Activated CD8-positive, alpha-beta memory T cell treated with anti-CD3 and anti-CD28 coated beads, Interleukin-2, amount 50 U/mL, for 48 hours (primary cell): ENCODE data around the gene CCDC57.

Experiments used
- DNase-seq: peaks from one replicate; pipeline ENCODE4 v3.0.0-alpha.2; 2020

Gene CCDC57

DNA sequence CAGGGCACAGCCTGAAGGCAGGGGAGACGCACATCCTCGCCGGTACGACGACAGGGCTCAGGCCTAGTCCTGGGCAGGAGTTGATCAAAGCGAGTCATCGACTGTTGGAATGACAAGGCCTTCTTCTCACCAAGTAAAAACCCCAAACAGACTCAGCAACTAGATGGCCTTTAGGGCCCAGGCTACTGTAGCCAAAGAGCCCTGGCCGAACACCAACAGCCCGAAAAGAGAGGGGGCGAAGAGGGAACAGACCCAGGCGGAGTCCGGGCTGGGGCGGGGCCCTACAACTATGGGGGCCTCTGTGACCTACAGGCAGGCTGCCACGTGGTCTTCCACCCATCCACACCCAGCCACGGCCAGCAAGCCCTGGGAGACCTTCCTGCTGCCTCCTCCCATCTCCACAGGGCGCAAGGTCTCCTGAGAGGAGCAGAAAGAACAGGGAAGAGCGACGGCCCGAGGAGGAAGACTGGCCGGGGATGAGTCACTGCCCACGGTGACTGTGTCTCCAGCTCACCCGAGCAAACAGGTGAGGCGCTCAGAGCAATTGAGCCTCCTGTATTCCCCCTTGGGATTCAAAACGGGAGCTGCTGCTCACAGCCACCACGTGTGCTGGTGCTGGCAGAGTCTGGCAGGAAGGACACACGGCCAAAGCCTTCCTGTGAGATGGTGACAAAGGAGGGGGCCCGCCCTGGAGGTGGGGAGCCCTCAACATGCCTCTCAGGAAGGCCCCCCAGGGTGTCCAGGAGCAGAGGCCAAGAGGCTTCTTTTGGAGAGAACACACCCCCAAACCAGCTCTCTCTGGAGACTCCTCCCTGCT lies 33.9 kb upstream of the CCDC57 start:
- DNase-seq: no peak

DNA sequence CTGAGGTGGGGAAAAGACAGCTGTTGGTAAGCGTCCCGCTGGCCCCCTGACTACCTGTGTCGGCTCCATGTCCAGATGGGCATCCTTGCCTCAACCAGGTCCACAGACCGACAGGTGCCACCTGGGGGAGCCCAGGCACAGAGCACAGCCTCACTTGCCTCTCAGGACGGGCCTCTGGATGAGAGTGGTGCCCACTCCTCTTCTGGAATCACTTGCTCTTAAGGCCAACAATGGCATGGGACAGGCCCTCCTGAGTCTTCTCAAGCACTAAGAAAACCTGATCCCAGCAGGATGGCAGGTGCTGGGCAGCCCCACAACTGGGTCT lies 33.4 kb upstream of the CCDC57 start:
- DNase-seq: no peak

DNA sequence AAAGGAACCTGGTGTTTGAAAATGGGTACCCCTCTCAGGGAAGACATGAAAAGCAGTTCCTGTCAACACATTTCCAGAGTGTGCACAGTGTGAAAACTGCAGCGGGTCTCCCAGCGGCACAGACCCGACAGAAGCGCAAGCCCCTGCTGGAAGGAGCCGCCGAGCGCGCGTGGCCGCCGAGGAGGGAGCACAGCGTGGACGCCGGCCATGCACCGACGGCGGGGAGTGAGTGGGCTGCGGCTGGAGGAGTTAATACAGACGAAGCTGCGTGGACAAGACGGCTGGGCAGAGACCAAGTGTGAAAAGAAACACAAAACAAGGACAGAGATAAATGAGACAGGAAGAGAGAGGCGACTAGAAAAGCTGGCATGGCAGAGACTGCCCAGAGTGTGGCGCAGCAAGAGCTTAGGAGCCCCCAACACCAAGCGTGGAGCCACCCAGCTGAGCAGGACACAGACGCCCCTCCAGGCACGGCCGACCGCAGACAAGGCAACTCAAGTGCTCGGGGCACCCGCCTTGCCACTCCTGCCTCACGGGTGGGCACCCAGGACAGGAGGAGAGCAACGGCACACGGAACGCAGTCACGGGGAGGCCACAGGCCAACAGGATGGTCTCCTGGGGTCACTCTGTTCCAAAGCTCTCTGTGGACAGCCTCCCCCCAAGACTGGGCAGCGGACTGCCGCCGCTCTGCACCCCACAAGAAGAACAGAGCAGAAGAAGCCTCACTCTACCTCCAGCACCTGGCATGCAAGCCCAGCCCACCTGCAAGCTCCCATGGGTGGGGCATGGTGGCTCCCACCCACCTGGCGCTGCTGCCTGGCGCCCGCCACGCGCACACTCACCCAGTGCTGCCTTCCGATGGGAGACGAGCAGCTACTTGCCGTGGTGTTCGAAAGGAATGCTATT lies 32.7 kb upstream of the CCDC57 start:
- no peak for DNase-seq

DNA sequence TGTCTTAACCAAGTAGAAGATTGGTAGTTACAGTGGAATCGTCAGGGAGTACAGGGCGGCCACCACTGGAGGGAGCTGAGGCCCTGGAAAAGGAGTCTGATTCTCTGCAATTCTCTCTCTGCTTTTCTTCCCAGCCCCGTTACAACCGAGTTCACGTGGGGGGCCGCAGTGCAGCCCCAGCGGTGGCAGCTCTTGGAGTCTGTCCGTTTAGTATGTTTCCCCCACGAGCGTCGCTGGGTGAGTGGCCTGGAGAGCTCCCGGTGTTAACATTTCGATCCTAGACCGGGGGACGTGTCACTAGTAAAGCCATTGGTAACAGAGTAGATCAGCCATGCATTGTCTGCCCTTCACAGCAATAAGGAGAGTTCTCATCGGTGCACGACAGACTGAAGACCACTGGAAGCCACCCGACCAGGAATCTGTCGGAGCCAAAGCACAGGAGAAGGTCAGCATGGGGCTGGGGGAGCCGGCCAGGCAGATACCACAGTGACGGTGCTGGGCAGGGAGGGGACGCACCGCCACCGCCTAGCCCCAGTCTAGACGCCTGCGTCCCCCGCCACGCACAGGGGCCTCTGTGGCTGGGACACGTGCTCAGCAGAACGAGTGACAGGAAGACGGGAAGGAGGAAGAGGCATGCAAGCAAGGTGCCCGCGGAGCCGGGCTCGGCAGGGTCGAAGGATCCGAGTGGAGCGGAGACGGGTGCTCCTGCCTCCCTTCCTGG lies 31.9 kb upstream of the CCDC57 start:
- DNase-seq: no peak

DNA sequence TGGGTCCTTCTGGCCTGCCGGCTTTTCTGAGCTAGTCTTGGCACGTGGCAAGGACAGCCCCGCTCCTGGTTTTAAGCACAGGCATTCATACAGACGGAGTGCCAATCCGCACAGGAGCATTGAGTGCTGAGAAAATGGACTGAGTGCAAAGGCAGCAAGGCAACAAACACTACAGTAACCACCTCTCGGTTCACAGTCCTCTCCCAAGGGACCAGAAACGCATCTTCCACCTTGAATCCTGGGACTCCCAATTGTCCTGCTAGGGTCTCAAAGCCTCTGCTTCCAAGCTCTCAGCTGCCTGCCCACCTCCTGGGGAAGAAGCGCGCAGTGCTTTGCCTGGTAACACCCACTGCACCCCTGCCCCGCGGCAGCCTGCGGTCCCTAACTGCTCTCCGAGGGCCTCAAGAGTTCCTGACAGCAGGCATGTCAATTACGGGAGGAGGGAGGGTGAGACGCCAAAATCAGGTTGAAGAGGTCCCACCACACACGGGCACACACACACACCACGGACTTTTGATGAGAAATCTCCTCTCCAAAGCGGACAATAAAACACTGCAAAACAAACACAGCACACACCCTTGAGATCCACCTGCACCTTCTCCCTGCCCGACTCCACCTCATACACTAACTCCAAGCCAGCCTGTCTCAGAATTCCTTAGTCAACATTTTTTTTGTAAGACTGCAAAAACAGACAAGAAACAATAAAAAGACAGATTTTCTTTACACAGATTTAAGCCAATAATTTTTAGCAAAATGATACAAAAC lies 31.2 kb upstream of the CCDC57 start:
- DNase-seq: no peak

DNA sequence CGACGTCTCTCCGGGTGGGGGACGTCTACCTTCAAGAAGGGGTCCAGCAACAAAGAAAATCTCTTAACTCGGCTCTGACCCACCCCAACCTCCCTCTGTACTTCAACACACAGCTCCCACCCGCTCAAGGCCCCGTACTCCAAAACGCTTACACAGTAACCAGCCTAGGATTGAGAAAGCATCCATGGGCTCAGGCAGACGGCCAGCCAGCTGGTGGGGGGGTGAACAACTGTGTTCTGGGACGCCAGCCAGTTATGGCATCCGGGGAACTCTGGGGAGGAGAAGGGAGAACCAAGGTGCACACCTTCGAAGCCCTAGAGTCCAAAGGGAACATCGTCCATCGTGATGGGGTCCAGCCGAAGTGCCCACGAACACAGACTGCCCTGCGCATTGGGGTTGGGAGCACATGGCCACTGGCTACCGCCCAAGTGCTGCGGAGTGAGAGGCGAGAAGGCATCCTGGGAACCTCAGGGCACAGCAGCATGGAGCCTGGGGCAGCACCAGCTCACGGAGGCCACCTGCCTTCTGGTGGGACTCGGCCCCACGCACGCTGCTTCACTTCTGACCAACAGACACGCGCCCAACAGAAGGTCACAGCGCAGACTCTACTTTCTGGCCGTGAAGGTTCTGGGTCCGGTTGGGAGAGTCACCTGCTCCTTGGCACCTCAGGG lies 30.5 kb upstream of the CCDC57 start:
- no peak for DNase-seq

DNA sequence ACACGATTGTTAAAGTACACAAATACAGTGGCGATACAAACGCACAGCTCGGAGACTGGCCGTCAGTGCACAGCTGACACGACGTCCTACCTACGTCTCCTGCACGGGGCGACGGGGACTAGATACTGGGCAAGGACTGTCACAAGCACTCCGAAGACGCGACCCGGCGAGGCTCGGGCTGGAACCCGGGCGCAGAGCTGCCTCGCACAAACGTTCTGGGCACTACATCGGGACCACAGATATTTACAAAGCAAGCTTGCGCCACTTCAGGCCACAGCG lies 30.0 kb upstream of the CCDC57 start:
- DNase-seq: no peak

DNA sequence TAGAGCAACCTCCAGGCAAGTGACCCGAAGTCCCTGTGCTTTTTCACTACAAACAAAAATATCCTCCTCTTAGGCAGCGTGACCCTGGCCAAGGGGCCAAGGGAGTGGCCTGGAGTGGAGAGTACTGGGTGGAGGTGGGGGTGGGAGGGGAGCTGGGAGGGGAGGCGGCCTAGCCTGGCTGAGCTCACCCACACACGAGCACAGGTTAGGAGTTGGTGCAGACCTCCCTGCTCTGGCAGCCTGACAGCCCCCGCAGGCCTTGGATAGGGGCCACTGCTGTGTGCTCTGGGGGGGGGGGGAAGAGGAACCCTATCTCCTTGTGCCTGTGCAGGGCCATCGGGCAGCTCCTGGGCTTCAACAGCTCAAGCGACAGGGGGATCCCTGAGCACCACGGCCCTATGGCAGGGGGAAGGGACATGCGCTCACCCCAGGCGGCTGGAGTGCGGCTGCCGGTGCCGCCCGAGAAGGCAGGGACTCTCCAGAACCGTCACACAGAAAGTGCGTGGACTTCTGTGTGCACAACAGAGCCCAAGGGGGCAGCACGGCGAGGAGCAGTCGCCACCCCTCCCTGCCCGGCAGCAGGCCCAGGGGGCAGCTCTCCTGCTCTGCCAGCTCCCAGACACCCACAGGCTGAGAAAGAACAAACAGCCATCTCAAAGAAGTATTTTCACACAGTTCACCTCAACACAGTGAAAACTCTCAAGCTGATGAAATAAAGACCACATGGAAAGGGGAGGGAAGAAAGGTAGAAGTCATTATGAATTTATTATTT lies 29.5 kb upstream of the CCDC57 start:
- no peak for DNase-seq

DNA sequence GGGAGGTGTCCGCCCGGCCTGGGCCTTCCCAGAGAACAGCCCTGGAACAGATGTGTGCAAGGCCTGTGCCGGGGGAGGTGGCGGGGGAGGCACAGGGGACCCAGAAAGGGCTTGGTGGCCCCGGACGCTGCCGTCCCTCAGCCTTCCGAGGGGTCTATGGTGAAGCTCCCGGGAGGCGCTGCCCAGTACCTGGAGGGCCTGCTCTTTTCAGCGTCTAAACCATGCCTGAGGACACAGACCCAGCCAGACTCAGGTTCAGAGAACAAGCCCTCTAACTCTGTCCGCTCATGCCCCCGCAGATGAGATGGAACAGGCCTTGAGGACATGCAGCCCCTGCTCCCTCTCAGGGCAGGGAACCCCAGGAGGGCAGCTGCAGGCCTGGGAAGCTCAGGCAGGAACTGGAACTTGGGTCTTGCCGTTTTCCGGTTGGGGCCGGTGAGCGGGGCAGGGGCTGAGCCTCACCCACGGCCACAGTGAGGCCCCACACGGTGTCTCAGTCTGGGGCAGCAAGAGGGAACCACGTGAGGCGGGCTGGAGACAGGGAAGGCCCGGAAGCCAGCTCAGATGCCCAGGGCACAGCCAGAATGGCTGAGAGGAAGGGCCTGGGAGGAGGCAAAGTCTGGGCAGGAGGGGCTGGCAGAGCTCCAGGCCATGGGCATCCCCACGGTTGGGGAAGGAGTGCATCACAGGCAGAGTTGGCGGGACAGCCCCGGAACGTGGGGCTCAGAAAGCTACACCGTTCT lies 28.7 kb upstream of the CCDC57 start:
- DNase-seq: peak; percentile 78

DNA sequence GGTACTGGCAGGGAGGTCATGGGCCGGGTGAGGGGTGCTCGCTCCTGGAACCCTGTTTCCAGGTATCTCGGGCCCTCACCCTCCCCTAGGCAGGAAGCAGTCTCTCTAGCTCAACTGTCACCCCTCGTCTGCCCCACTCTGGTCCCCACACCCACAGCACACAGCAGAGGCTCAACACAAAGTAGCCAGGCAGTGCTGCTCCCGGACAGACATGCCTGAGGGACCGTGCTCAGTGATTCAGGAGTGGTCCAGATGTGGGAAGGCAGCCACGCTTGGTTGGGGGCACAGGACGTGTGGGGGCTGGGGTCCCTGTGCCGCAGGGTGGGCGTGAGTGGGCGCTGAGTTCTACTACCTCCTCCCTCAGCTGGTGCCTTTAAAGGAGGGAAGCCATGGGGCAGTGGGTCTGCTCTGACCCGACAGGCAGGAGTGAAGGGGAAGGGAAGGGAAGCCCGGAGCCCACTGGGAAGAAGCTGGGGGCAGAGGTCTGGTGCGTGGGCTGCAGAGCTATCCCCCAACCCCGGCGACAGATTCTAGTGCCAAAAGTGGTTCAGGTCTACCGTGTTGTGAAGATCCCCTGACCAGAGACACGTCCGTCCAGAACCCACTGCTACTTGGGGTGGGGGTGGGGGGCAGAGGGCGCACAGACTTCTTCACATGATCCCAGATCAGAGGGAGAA lies 28.0 kb upstream of the CCDC57 start:
- DNase-seq: no peak

DNA sequence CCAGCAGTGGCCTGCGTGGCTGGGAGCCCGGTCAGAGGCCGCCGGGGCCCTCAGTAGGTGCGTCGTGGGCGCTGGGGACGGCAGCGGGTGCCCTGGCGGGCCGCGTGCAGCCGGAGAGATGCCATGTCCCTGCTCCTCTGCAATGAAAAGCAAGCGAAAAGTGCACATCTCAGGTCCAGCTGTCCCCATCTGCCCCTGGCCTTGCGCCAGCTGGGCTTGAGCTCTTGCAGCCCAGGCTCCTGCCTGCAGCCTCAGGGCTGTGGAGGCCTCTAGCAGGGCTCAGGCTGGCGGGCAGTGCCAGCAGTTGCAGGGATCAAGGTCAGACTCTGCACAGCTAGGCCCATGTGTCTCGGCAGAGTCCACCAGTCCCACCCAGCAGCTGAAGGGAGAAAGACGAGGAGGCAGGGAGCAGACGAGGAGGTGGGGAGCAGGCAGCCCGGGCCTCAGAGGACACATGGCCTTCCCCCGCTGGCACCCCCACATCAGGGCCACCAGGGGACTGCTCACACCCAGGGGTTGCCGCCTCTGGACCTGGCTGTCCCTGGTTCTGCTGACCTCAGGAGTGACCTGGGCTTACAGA lies 27.4 kb upstream of the CCDC57 start:
- DNase-seq: no peak

DNA sequence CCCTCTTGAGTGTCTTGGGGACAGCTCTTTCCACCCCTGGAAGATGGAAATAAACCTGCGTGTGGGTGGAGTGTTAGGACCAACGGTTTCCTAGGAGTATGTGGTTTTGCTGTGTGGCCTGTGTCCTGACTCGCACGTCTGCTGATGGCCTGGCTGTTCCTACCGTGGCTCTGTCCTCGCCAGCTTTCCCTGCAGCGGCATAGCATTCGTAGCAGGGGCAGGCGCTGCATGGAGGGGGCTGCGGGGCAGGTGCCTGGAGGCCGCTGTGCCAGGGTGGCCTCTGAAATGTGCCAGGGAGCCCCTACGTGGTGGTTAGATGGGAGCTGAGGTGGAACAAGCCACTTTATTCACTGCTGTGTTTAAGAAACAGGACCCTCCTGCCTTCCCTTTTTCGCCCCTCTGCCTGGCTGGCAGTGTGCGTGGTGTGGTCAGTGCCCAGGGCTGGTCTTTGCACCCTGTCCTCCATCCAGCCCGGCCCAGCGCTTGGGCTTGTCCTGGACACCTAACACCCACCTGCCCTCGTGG lies 26.8 kb upstream of the CCDC57 start:
- no peak for DNase-seq

DNA sequence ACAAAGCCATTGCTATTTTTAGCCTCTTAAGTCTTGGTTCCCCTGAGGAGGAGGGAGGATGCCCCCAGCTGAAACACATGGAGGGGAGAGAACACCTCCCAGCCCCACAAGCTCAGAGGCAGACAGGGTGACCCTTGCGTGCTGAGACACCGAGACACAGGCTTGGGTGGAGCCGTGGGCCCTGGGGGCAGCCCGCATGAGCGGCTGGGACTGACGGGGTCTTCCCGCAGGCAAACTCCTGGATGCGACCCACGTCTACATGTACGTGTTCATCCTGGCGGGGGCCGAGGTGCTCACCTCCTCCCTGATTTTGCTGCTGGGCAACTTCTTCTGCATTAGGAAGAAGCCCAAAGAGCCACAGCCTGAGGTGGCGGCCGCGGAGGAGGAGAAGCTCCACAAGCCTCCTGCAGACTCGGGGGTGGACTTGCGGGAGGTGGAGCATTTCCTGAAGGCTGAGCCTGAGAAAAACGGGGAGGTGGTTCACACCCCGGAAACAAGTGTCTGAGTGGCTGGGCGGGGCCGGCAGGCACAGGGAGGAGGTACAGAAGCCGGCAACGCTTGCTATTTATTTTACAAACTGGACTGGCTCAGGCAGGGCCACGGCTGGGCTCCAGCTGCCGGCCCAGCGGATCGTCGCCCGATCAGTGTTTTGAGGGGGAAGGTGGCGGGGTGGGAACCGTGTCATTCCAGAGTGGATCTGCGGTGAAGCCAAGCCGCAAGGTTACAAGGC lies 26.0 kb upstream of the CCDC57 start:
- DNase-seq: peak; percentile 79

DNA sequence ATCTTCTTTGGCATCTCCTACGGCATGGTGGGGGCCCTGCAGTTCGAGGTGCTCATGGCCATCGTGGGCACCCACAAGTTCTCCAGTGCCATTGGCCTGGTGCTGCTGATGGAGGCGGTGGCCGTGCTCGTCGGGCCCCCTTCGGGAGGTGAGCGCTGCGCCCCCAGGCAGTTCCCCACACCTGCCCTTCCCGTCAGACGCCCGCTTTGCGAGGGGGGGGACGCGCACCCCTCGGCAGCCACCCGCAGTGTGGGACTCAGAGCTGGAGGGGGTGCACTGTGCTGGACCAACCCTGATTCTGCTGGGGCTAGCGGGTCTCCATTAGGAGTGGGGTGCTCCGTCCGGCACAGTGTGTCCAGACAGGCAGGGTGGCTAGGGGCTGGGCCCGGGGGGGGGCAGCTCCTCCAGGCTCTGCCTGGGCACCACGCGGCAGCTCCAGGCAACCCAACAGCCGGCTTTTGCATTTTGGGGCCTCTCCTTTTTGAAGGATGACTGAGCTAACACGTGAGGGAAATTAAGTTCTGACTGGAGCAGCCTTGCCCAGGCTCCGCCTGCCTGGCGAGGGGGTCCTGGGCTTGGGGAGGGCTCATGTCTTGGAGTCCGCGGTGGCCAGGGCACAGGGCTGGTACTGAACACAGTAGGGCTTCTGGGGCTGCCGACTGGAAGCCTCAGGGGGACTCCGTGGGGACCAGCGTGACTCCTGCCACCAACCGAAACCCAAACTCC lies 25.3 kb upstream of the CCDC57 start:
- peak; percentile 59 for DNase-seq

DNA sequence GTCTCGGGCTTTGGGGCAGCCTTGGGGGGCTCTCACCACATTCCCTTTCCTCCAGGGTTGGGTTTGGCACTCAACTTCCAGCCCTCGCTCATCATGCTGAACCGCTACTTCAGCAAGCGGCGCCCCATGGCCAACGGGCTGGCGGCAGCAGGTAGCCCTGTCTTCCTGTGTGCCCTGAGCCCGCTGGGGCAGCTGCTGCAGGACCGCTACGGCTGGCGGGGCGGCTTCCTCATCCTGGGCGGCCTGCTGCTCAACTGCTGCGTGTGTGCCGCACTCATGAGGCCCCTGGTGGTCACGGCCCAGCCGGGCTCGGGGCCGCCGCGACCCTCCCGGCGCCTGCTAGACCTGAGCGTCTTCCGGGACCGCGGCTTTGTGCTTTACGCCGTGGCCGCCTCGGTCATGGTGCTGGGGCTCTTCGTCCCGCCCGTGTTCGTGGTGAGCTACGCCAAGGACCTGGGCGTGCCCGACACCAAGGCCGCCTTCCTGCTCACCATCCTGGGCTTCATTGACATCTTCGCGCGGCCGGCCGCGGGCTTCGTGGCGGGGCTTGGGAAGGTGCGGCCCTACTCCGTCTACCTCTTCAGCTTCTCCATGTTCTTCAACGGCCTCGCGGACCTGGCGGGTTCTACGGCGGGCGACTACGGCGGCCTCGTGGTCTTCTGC lies 24.6 kb upstream of the CCDC57 start:
- no peak for DNase-seq

DNA sequence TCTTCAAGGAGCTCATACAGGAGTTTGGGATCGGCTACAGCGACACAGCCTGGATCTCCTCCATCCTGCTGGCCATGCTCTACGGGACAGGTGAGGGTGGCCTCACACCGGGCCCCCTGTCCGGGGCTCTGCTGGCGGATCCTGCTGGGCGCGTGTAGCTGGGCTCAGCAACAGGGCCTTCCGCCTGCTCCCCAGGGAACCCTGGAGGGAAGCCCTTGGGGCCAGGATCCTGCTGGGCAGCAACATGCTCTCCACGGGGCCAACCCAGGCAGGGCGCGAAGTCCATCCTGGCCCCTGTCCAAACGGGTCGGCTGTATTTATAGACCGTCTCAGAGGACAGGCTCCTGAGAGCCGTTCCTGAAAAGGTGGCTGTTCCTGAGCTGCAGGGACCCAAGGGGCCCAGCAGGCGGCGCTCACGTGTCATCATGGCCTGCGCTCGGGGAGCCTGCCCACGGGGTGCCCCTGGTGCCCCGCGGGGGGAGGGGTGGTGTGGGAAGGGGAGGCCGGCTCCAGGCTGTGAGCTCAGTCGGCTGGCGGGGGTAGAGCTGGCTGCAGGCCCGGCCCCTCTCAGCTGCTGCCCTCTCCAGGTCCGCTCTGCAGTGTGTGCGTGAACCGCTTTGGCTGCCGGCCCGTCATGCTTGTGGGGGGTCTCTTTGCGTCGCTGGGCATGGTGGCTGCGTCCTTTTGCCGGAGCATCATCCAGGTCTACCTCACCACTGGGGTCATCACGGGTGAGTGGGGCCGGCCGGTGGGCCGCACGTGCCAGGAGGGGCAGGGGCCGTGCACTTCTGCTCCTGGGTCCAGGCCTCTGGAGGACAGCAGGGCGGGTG lies 23.7 kb upstream of the CCDC57 start:
- peak; percentile 86 for DNase-seq

DNA sequence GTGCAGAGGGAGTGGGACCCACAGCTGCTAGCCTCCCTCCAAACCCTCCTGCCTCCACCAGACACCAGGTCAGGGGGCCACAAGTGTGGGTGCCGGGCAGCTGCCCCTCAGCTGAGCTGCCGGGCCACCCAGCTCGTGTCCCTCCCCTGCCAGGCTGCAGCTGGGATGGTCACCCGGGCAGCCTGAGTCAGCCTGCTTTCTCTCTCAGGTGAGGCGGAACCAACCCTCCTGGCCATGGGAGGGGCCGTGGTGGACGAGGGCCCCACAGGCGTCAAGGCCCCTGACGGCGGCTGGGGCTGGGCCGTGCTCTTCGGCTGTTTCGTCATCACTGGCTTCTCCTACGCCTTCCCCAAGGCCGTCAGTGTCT lies 23.1 kb upstream of the CCDC57 start:
- DNase-seq: no peak
